Stimulated activated CD4-positive, alpha-beta T cell treated with anti-CD3 and anti-CD28 coated beads, Interleukin-2, amount 100 ng/mL, for 48 hours (primary cell): ENCODE results near the gene RPL26.
"Not testable (repeated sequence)": the region's sequence is repeated elsewhere in the genome, so short reads cannot be mapped to it uniquely, and the experiment has no call there.

ENCODE experiments used
- DNase-seq, 2 donors: peaks; one replicate each; pipeline ENCODE4 v3.0.0-alpha.2; 2020

RPL26 gene

GRCh38 chr17:8362651-8363332, 20.2 kb downstream of the RPL26 start:
- no peak for DNase-seq

GRCh38 chr17:8360751-8361150, 22.2 kb downstream of the RPL26 start:
- no peak for DNase-seq

- no peak for DNase-seq
Observed at GRCh38 chr17:8360260-8360659, 22.7 kb downstream of the RPL26 start.

GRCh38 chr17:8359769-8360168, 23.2 kb downstream of the RPL26 start:
- no peak for DNase-seq

- DNase-seq: no peak
Observed at GRCh38 chr17:8357910-8358309, 25.1 kb downstream of the RPL26 start.

GRCh38 chr17:8354236-8354635, 28.8 kb downstream of the RPL26 start:
- no peak for DNase-seq

- DNase-seq: no peak
Observed at GRCh38 chr17:8353736-8354135, 29.3 kb downstream of the RPL26 start.

- no peak for DNase-seq
Observed at GRCh38 chr17:8350339-8350738, 32.7 kb downstream of the RPL26 start.

GRCh38 chr17:8347001-8347400, 36.0 kb downstream of the RPL26 start:
- not testable (repeated sequence) for DNase-seq

GRCh38 chr17:8345951-8346665, 36.9 kb downstream of the RPL26 start:
- no peak for DNase-seq

GRCh38 chr17:8345052-8345690, 37.8 kb downstream of the RPL26 start:
- no peak for DNase-seq

- DNase-seq: no peak
Observed at GRCh38 chr17:8341456-8341855, 41.5 kb downstream of the RPL26 start.

GRCh38 chr17:8339540-8339939, 43.5 kb downstream of the RPL26 start, which contains the start of gene ODF4:
ODF4 (plus strand) TSS chr17:8339840; CDS start chr17:8340052, 212 bp downstream.
- DNase-seq: no peak

GRCh38 chr17:8338753-8339140, 44.2 kb downstream of the RPL26 start:
- no peak for DNase-seq

GRCh38 chr17:8337802-8338752, 44.9 kb downstream of the RPL26 start:
- DNase-seq: no peak

GRCh38 chr17:8333281-8333680, 49.7 kb downstream of the RPL26 start:
- no peak for DNase-seq

GRCh38 chr17:8332688-8333087, 50.3 kb downstream of the RPL26 start:
- DNase-seq: no peak

- no peak for DNase-seq
Observed at GRCh38 chr17:8332128-8332527, 50.9 kb downstream of the RPL26 start.
